A549 (cell line): Measurements from ENCODE around the gene IP6K3. TPM values are rescaled to one million over a fixed set of nuclear protein-coding genes. Genes with fewer than 3 reads are reported as not detected.

ENCODE experiments used
- ATAC-seq, 2 experiments: fragments of 200-7000 bp in 1 of 2; fragments of >200 bp in 1 of 2; cut with Nextera tagmentation in 1 of 2; cut with Tn5 transposase in 1 of 2; 3 replicates each; pipeline versions ENCODE4 v1.8.0 to v1.9.1; 2018 to 2020; ENCODE audit warnings: mild to moderate bottlenecking in 1 of 2, moderate library complexity in 1 of 2
- CTCF ChIA-PET: fragments of 300-600 bp; sonication (Branson Sonifier 250); formaldehyde crosslinking; extraction: SDS; loops from one replicate; lab custom pipeline; 2021; ENCODE audit warnings: antibody characterized with exemption, inconsistent platforms; lab: Yijun Ruan, JAX
- POLR2A ChIA-PET: fragments of 350-600 bp; formaldehyde crosslinking; extraction: SDS; loops from one replicate; lab custom pipeline; 2021; ENCODE audit warnings: antibody characterized with exemption, inconsistent platforms; lab: Yijun Ruan, JAX
- DNase-seq, 2 experiments: peaks; one replicate each; pipeline versions ENCODE4 v3.0.0 to v3.0.0-alpha.2; 2011 to 2016; ENCODE audit warnings: low read depth in 1 of 2, low spot score in 1 of 2
- FAIRE-seq: peaks from 2 replicates; lab custom pipeline; 2011; peaks lifted over from hg19 to GRCh38; lab: Jason Lieb, UNC
- H3K27ac ChIP-seq, 2 experiments: fragments of >200 bp; sonication (Bioruptor Twin); formaldehyde crosslinking; 3 replicates each; pipeline ENCODE4 v1.5.1; 2016 to 2017
- H3K4me1 ChIP-seq: fragments of >200 bp; sonication (Bioruptor Twin); formaldehyde crosslinking; 3 replicates; pipeline ENCODE4 v1.6.1; 2016
- H3K4me2 ChIP-seq: fragments of >200 bp; sonication (Bioruptor Twin); formaldehyde crosslinking; 3 replicates; pipeline ENCODE4 v1.6.1; 2016
- H3K4me3 ChIP-seq: fragments of >200 bp; sonication (Bioruptor Twin); formaldehyde crosslinking; 3 replicates; pipeline ENCODE4 v1.5.1; 2016
- H3K9me3 ChIP-seq: fragments of >200 bp; sonication (Bioruptor Twin); formaldehyde crosslinking; 3 replicates; pipeline ENCODE4 v1.6.1; 2016
- CBX2 ChIP-seq: fragments of 200-600 bp; sonication (generic); IDR thresholded peaks from 2 replicates; pipeline ENCODE4 v1.6.1; 2016; ENCODE audit warnings: low read depth, mild to moderate bottlenecking, borderline replicate concordance
- CBX8 ChIP-seq: fragments of 200-600 bp; sonication (generic); IDR thresholded peaks from 2 replicates; pipeline ENCODE4 v1.6.1; 2016
- E2F6 ChIP-seq: IDR thresholded peaks from 2 replicates; pipeline ENCODE4 v1.6.1; 2012; ENCODE audit warnings: low read depth, borderline replicate concordance
- EHF ChIP-seq: fragments of 250-450 bp; sonication (Bioruptor Pico); IDR thresholded peaks from 2 replicates; pipeline ENCODE4 v1.5.0; 2020; ENCODE audit warnings: mild to moderate bottlenecking
- EHMT2 ChIP-seq: fragments of 200-600 bp; sonication (generic); IDR thresholded peaks from 2 replicates; pipeline ENCODE4 v1.6.1; 2016; ENCODE audit warnings: antibody characterized with exemption, low read depth, mild to moderate bottlenecking, moderate library complexity
- ELK1 ChIP-seq: fragments of 150-350 bp; IDR thresholded peaks from 2 replicates; pipeline ENCODE4 v1.6.1; 2014; ENCODE audit warnings: low read depth, mild to moderate bottlenecking, low read length
- EP300 ChIP-seq, 2 experiments: fragments of >200 bp; sonication (Bioruptor Twin); formaldehyde crosslinking; IDR thresholded peaks; 2 replicates in 1 of 2; 3 replicates in 1 of 2; pipeline ENCODE4 v1.6.1; 2016 to 2017
- ESRRA ChIP-seq: fragments of 150-350 bp; IDR thresholded peaks from 2 replicates; pipeline ENCODE4 v1.6.1; 2014; ENCODE audit warnings: mild to moderate bottlenecking, low read length, borderline replicate concordance
- HOXA7 ChIP-seq: fragments of 250-450 bp; sonication (Bioruptor Pico); IDR thresholded peaks from 2 replicates; pipeline ENCODE4 v1.5.0; 2020; ENCODE audit warnings: mild to moderate bottlenecking, moderate library complexity
- JUN ChIP-seq, 2 experiments: fragments of >200 bp; sonication (Bioruptor Twin); formaldehyde crosslinking; IDR thresholded peaks; 2 replicates in 1 of 2; 3 replicates in 1 of 2; pipeline ENCODE4 v1.6.1; 2016 to 2017
- KDM5A ChIP-seq: fragments of 200-600 bp; sonication (generic); IDR thresholded peaks from 2 replicates; pipeline ENCODE4 v1.6.1; 2016; ENCODE audit warnings: antibody characterized with exemption, mild to moderate bottlenecking
- MAFK ChIP-seq: fragments of 450-650 bp; IDR thresholded peaks from 2 replicates; pipeline ENCODE4 v1.6.1; 2014; ENCODE audit not compliant: partially characterized antibody
- MAX ChIP-seq: IDR thresholded peaks from 2 replicates; pipeline ENCODE4 v1.6.1; 2012
- PHF8 ChIP-seq: fragments of 200-600 bp; sonication (generic); IDR thresholded peaks from 2 replicates; pipeline ENCODE4 v1.6.1; 2016; ENCODE audit warnings: low read depth, mild to moderate bottlenecking, antibody characterized with exemption, moderate library complexity, borderline replicate concordance
- POLR2AphosphoS2 ChIP-seq: conservative IDR thresholded peaks from 2 replicates; pipeline ENCODE4 v1.6.1; 2012; ENCODE audit warnings: low read length, improper control_type of control experiment, inconsistent platforms
- RARB ChIP-seq: fragments of 250-450 bp; sonication (Bioruptor Pico); IDR thresholded peaks from 2 replicates; pipeline ENCODE4 v1.8.0; 2021; ENCODE audit warnings: mild to moderate bottlenecking, moderate library complexity
- RCOR1 ChIP-seq: fragments of 150-350 bp; IDR thresholded peaks from 2 replicates; pipeline ENCODE4 v1.6.1; 2014; ENCODE audit warnings: antibody characterized with exemption, low read length, low read depth
- RFX5 ChIP-seq: fragments of 450-650 bp; IDR thresholded peaks from 2 replicates; pipeline ENCODE4 v1.7.1; 2014; ENCODE audit warnings: antibody characterized with exemption, mild to moderate bottlenecking, moderate library complexity
- SREBF2 ChIP-seq: fragments of 450-650 bp; IDR thresholded peaks from 2 replicates; pipeline ENCODE4 v1.6.1; 2014; ENCODE audit warnings: mild to moderate bottlenecking, moderate library complexity
- TFCP2L1 ChIP-seq: fragments of 250-450 bp; sonication (Bioruptor Pico); IDR thresholded peaks from 2 replicates; pipeline ENCODE4 v1.5.0; 2021; ENCODE audit warnings: mild to moderate bottlenecking
- ZNF302 ChIP-seq: fragments of 250-450 bp; sonication (Bioruptor Pico); IDR thresholded peaks from 2 replicates; pipeline ENCODE4 v1.9.0; 2021; ENCODE audit warnings: inconsistent platforms, mild to moderate bottlenecking, moderate library complexity
- WGBS: methylation state at CpG from one replicate; pipeline ENCODE4 v1.1.6; 2017; ENCODE audit errors: missing lambda C conversion rate; 5-methylcytosine and 5-hydroxymethylcytosine counted together
- polyA plus RNA-seq, 4 experiments: library from polyadenylated mRNA; depleted of rRNA in 3 of 4; stranded (reverse); fragments of >200 nt; fragmentation: RNase III in 1 of 4; extraction: RNeasy Plus Mini Kit Qiagen cat#74134 plus additional on column Dnase treatment in 1 of 4; gene quantifications; 2 replicates in 3 of 4; 3 replicates in 1 of 4; pipeline ENCODE4 v1.2.3, GENCODE V29; 2011 to 2017
- TF ChIP-seq, protein P1 (sequence below): fragments of 250-450 bp; sonication (Bioruptor Pico); IDR thresholded peaks from 2 replicates; pipeline ENCODE4 v1.5.0; 2020; ENCODE audit warnings: low read depth, mild to moderate bottlenecking, moderate library complexity

Gene IP6K3
- polyA plus RNA-seq, 2 of the 4 experiments (the other 2 are of a cell fraction) = 0.03 to 0.12 TPM

GRCh38 chr6:33678932-33679490 is 67.7 kb downstream of the IP6K3 start:
- POLR2A ChIA-PET = no interaction called here
- WGBS = 91% methylated on average over 12 of the region's 12 CpGs
- ATAC-seq = no peak
- CTCF ChIA-PET = interaction anchor here (1.0 to 2.0 kb wide), 3 partner anchors 24 to 94 kb away, joined by 3 to 6 read pairs (median 3); no protein-coding TSS in a partner anchor
- no peak for DNase-seq
- no peak for FAIRE-seq
- H3K4me3 ChIP-seq = no peak overlapping the region
- TF ChIP-seq ELK1 = no peak
- TF ChIP-seq, all 56 proteins: peak for 0
- no peaks in the 10 kb centered on the region for H3K9me3 ChIP-seq
- no peak overlapping the region for H3K27ac ChIP-seq
- peaks cover 42% of the 10 kb centered on the region for H3K4me1 ChIP-seq
- no peak overlapping the region for H3K4me2 ChIP-seq

DNA sequence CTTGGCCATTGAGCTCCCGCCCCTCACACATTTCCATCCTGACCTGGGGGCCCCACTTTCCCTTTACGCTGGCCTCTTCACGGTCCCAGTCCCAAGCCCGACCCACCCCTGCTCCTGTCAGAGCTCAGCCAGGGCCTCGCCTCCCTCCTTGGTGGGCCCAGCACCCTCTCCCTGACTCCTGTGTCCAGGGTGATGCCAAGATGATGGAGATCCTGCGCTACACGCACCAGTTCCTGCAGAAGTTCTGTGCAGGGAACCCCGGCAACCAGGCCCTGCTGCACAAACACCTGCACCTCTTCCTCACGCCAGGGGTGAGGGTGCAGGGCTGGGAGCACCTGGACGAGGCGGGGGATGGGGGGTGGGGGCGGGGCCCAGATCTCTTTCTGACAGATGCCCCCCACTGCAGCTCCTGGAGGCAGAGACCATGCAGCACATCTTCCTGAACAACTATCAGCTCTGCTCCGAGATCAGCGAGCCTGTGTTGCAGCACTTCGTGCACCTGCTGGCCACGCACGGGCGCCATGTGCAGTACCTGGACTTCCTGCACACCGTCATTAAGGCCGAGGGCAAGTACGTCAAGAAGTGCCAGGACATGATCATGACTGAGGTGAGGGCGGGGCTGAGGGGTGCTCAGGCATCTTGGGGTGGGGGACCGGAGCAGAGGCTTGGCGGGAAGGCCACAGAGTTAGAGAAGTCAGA is 68.3 kb downstream of the IP6K3 start:
- no peak for TF ChIP-seq MAFK
- TF ChIP-seq RCOR1 = no peak
- TF ChIP-seq PHF8 = no peak
- no peak for TF ChIP-seq CBX2
- no peak for TF ChIP-seq EHMT2
- no peak for TF ChIP-seq RARB (CRISPR knock-in tag)
- no peak for TF ChIP-seq MAX
- no peak for TF ChIP-seq SREBF2
- TF ChIP-seq EHF (CRISPR knock-in tag) = no peak
- TF ChIP-seq E2F6 = no peak
- no peak for TF ChIP-seq HOXA7 (CRISPR knock-in tag)
- TF ChIP-seq ZNF302 (CRISPR knock-in tag) = no peak
- no peak for TF ChIP-seq CBX8
- TF ChIP-seq TFCP2L1 (CRISPR knock-in tag) = no peak
- no peak for TF ChIP-seq EP300 (IDR thresholded peaks at IDR 0.05)
- TF ChIP-seq, protein P1, sequence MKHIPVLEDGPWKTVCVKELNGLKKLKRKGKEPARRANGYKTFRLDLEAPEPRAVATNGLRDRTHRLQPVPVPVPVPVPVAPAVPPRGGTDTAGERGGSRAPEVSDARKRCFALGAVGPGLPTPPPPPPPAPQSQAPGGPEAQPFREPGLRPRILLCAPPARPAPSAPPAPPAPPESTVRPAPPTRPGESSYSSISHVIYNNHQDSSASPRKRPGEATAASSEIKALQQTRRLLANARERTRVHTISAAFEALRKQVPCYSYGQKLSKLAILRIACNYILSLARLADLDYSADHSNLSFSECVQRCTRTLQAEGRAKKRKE = no peak
- no peak for TF ChIP-seq JUN (IDR thresholded peaks at IDR 0.05)
- TF ChIP-seq KDM5A = no peak
- no peak for TF ChIP-seq RFX5
- no peak for TF ChIP-seq POLR2AphosphoS2
- POLR2A ChIA-PET = no interaction called here
- Histone ChIP-seq H3K4me3 (no peak overlapping the region), H3K9me3 (no peaks in the 10 kb centered on the region), H3K4me1 (peaks cover 48% of the 10 kb centered on the region), H3K4me2 (no peak overlapping the region), H3K27ac (peak overlapping the region; percentile 73 to 92)
- WGBS = 95% methylated on average over 9 of the region's 24 CpGs
- FAIRE-seq (no peak), ATAC-seq (no peak), DNase-seq (no peak)
- CTCF ChIA-PET = interaction anchor here (1.0 to 2.0 kb wide), 3 partner anchors 22 to 93 kb away, joined by 3 to 6 read pairs (median 3); no protein-coding TSS in a partner anchor

DNA sequence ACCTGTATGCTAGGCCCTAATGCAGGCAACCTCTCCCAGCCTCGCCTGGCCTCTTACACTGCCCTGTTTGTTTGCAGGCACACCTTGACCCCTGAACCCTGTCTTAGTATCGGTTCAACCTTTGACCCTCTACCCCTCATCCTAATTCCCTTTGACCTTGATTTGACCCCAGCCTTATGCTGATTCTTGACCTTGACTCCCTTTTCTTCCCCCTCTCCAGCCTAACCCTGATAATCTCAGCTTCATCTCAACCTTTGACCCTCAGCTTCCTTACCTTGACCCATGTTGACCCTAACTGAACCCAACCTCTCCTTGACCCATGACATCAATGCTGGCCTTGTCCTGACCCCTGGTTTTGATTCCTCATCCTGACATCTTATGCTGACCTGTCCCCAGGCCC is 69.0 kb downstream of the IP6K3 start:
- no peak for FAIRE-seq
- WGBS = 77% methylated on average over 2 of the region's 2 CpGs
- peak overlapping the region; percentile 73 to 92 for H3K27ac ChIP-seq
- H3K4me2 ChIP-seq = peak overlapping the region; percentile 68
- no peak overlapping the region for H3K4me3 ChIP-seq
- no peak for DNase-seq
- no peaks in the 10 kb centered on the region for H3K9me3 ChIP-seq
- TF ChIP-seq, protein P1 = no peak
- TF ChIP-seq ESRRA = peak; percentile 42; the same call in 1 of the 2 replicates
- TF ChIP-seq, all 56 proteins: peak for 1
- CTCF ChIA-PET = interaction anchor here (1.0 to 2.0 kb wide), 2 partner anchors 23 to 93 kb away, joined by 3 to 6 read pairs; no protein-coding TSS in a partner anchor
- peaks cover 54% of the 10 kb centered on the region for H3K4me1 ChIP-seq
- no peak for ATAC-seq
- POLR2A ChIA-PET = no interaction called here
